H9 (cell line): ENCODE measurements around the gene FAM107A. TPM values are rescaled to one million over a fixed set of nuclear protein-coding genes. Genes with fewer than 3 reads are reported as not detected.
A peak's percentile ranks its signal among the peaks of the same experiment; 100 is the strongest.

Source experiments
- DNase-seq: peaks from one replicate; pipeline ENCODE4 v3.0.0-alpha.2; 2017
- H2AFZ ChIP-seq: one replicate; pipeline ENCODE4 v1.6.1; 2013; ENCODE audit warnings: mild to moderate bottlenecking, low read length, control low read depth, moderate library complexity
- H2AK5ac ChIP-seq: 2 replicates; pipeline ENCODE4 v1.6.1; 2013; ENCODE audit warnings: low read length, control low read depth, mixed read lengths; ENCODE audit not compliant: insufficient read length
- H2BK120ac ChIP-seq: one replicate; pipeline ENCODE4 v1.6.1; 2013; ENCODE audit warnings: low read depth, mild to moderate bottlenecking, low read length, control low read depth, inconsistent platforms; ENCODE audit not compliant: poor library complexity, severe bottlenecking
- H2BK12ac ChIP-seq: 2 replicates; pipeline ENCODE4 v1.6.1; 2013; ENCODE audit warnings: low read length, control low read depth, mixed read lengths, low read depth; ENCODE audit not compliant: insufficient read length
- H2BK15ac ChIP-seq: 2 replicates; pipeline ENCODE4 v1.6.1; 2013; ENCODE audit warnings: low read depth, low read length, control low read depth
- H2BK20ac ChIP-seq: one replicate; pipeline ENCODE4 v1.6.1; 2013; ENCODE audit warnings: low read depth, mild to moderate bottlenecking, low read length, control low read depth, inconsistent platforms; ENCODE audit not compliant: poor library complexity, severe bottlenecking
- H2BK5ac ChIP-seq: 2 replicates; pipeline ENCODE4 v1.6.1; 2013; ENCODE audit warnings: low read length, control low read depth, mixed read lengths; ENCODE audit not compliant: insufficient read length
- H3K14ac ChIP-seq: 2 replicates; pipeline ENCODE4 v1.6.1; 2013; ENCODE audit warnings: low read length, control low read depth; ENCODE audit not compliant: insufficient read depth
- H3K18ac ChIP-seq: 2 replicates; pipeline ENCODE4 v1.6.1; 2013; ENCODE audit warnings: low read depth, mild to moderate bottlenecking, mixed read lengths, low read length, control low read depth; ENCODE audit not compliant: insufficient read length
- H3K23ac ChIP-seq: 2 replicates; pipeline ENCODE4 v1.6.1; 2013; ENCODE audit warnings: low read length, control low read depth, mixed read lengths, low read depth; ENCODE audit not compliant: insufficient read length
- H3K23me2 ChIP-seq: 2 replicates; pipeline ENCODE4 v1.6.1; 2013; ENCODE audit warnings: low read depth, mild to moderate bottlenecking, mixed read lengths, low read length, control low read depth; ENCODE audit not compliant: insufficient read length, poor library complexity, severe bottlenecking
- H3K27ac ChIP-seq: 2 replicates; pipeline ENCODE4 v1.5.1; 2013; ENCODE audit warnings: low read length, control low read depth, mixed read lengths, low read depth; ENCODE audit not compliant: insufficient read length
- H3K27me3 ChIP-seq: 2 replicates; pipeline ENCODE4 v1.6.1; 2013; ENCODE audit warnings: low read length, control low read depth, inconsistent platforms; ENCODE audit not compliant: insufficient read depth
- H3K4ac ChIP-seq: 2 replicates; pipeline ENCODE4 v1.6.1; 2013; ENCODE audit warnings: low read depth, mild to moderate bottlenecking, control low read depth, inconsistent platforms, low read length, moderate library complexity
- H3K4me1 ChIP-seq: 2 replicates; pipeline ENCODE4 v1.6.1; 2013; ENCODE audit warnings: low read length, control low read depth, inconsistent platforms; ENCODE audit not compliant: insufficient read depth
- H3K4me2 ChIP-seq: 2 replicates; pipeline ENCODE4 v1.6.1; 2013; ENCODE audit warnings: low read length, control low read depth, mixed read lengths; ENCODE audit not compliant: insufficient read length, insufficient read depth
- H3K56ac ChIP-seq: 2 replicates; pipeline ENCODE4 v1.6.1; 2013; ENCODE audit warnings: low read depth, mild to moderate bottlenecking, mixed read lengths, low read length, control low read depth; ENCODE audit not compliant: insufficient read length
- H3K79me1 ChIP-seq: 2 replicates; pipeline ENCODE4 v1.6.1; 2013; ENCODE audit warnings: low read depth, mild to moderate bottlenecking, moderate library complexity, low read length, control low read depth, inconsistent platforms; ENCODE audit not compliant: insufficient read depth, poor library complexity, severe bottlenecking
- H3K79me2 ChIP-seq: 2 replicates; pipeline ENCODE4 v1.6.1; 2013; ENCODE audit warnings: low read length, control low read depth, inconsistent platforms; ENCODE audit not compliant: insufficient read depth
- H3K9ac ChIP-seq: 2 replicates; pipeline ENCODE4 v1.6.1; 2013; ENCODE audit warnings: low read length, control low read depth, mixed read lengths; ENCODE audit not compliant: insufficient read length; ENCODE audit errors: extremely low read depth
- H3K9me3 ChIP-seq: one replicate; pipeline ENCODE4 v1.6.1; 2013; ENCODE audit warnings: low read depth, low read length, inconsistent platforms; ENCODE audit not compliant: control insufficient read depth
- H3T11ph ChIP-seq: one replicate; pipeline ENCODE4 v1.6.1; 2013; ENCODE audit warnings: mild to moderate bottlenecking, low read length, control low read depth, inconsistent platforms
- H4K20me1 ChIP-seq: one replicate; pipeline ENCODE4 v1.6.1; 2013; ENCODE audit not compliant: control insufficient read depth, insufficient read length, insufficient read depth
- H4K5ac ChIP-seq: 2 replicates; pipeline ENCODE4 v1.6.1; 2013; ENCODE audit warnings: low read depth, mild to moderate bottlenecking, mixed read lengths, low read length, control low read depth; ENCODE audit not compliant: insufficient read length
- H4K8ac ChIP-seq: replicated peaks from 2 replicates; pipeline ENCODE4 v1.6.1; 2013; ENCODE audit warnings: low read length, control low read depth, mixed read lengths, low read depth; ENCODE audit not compliant: insufficient read length
- H4K91ac ChIP-seq: 2 replicates; pipeline ENCODE4 v1.6.1; 2013; ENCODE audit warnings: low read depth, mild to moderate bottlenecking, moderate library complexity, mixed read lengths, low read length, control low read depth; ENCODE audit not compliant: insufficient read length
- H3K27ac Mint-ChIP-seq, 3 experiments: 2 replicates in 2 of 3; 3 replicates in 1 of 3; pipeline ENCODE4 v1.8.0; 2020 to 2021; ENCODE audit warnings: mixed read lengths in 3 of 3, mild to moderate bottlenecking in 1 of 3, moderate library complexity in 1 of 3
- H3K27me3 Mint-ChIP-seq: 2 replicates; pipeline ENCODE4 v1.8.0; 2021; ENCODE audit warnings: low read depth, mild to moderate bottlenecking, moderate library complexity, mixed read lengths
- H3K36me3 Mint-ChIP-seq, 3 experiments: 2 replicates in 2 of 3; 3 replicates in 1 of 3; pipeline ENCODE4 v1.8.0; 2020 to 2021; ENCODE audit warnings: low read depth in 3 of 3, mixed read lengths in 3 of 3; ENCODE audit not compliant: insufficient read depth in 1 of 3
- H3K4me1 Mint-ChIP-seq, 2 experiments: 2 replicates each; pipeline ENCODE4 v1.8.0; 2020; ENCODE audit warnings: mixed read lengths in 2 of 2
- H3K4me3 Mint-ChIP-seq, 2 experiments: 2 replicates in 1 of 2; 3 replicates in 1 of 2; pipeline ENCODE4 v1.8.0; 2020 to 2021; ENCODE audit warnings: mild to moderate bottlenecking in 2 of 2, mixed read lengths in 2 of 2, moderate library complexity in 1 of 2
- H3K9me3 Mint-ChIP-seq, 2 experiments: 2 replicates in 1 of 2; 3 replicates in 1 of 2; pipeline ENCODE4 v1.8.0; 2020; ENCODE audit warnings: mild to moderate bottlenecking in 2 of 2, mixed read lengths in 2 of 2, moderate library complexity in 1 of 2
- CTCF ChIP-seq: fragments of 200-600 bp; sonication (generic); conservative IDR thresholded peaks from 3 replicates; pipeline ENCODE4 v1.8.0; 2021; ENCODE audit warnings: antibody characterized with exemption, mild to moderate bottlenecking
- WGBS: extraction: QIAGEN DNeasy Blood & Tissue Kit; methylation state at CpG from one replicate; pipeline ENCODE4 v1.1.7; 2013; ENCODE audit warnings: missing lambda C conversion rate, low lambda C conversion rate, mixed read lengths; ENCODE audit not compliant: insufficient read length; ENCODE audit errors: extremely low coverage; 5-methylcytosine and 5-hydroxymethylcytosine counted together
- total RNA-seq: library from RNA; stranded (reverse); gene quantifications from 2 replicates; pipeline ENCODE4 v1.2.1, GENCODE V29; 2021

The FAM107A gene
- total RNA-seq, 1 experiment from 2014 or later, result 0.11 TPM

DNA sequence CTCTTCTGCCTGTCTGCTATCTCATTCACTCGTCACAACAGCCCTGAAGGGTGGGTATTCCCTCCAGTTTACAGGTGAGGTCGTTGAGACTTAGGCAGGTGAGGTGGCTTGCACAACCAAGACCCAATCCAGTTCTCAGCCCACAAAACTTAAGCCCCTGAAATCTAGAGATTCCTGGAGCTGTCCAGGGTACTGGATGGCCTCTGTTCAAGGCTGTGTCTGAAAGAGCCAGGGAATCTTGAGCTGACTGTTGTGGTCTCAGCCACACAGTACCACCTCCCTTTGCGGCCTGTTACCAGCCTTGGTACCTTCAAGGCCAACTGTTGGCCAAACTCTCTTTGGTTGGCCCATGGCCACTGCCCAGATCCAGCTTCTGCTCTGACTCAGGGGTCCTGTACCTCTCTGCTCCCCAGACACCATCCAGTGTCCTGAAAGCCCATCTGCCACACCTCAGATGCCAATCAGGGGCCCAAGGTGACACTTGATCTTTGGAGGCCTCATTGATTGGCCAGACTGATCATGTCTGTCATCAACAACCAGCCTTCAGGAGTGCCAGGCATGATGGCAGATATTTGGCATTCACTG is 10.9 kb upstream of the FAM107A start:
- H3K4me1 Mint-ChIP-seq, result peaks cover 31 to 34% of the 10 kb centered on the region in 2 experiments
- Histone ChIP-seq H3K79me2 (no peaks in the 10 kb centered on the region), H3K79me1 (no peaks in the 10 kb centered on the region), H2BK5ac (no peak overlapping the region), H3T11ph (no peak overlapping the region), H4K20me1 (no peaks in the 10 kb centered on the region), H3K14ac (no peak overlapping the region), H3K27ac (no peak overlapping the region), H3K9me3 (no peaks in the 10 kb centered on the region), H3K4me2 (no peak overlapping the region), H3K4me1 (no peaks in the 10 kb centered on the region), H3K18ac (no peak overlapping the region), H3K56ac (no peak overlapping the region), H2AFZ (no peak overlapping the region), H2BK20ac (no peak overlapping the region), H3K4ac (no peak overlapping the region), H3K23me2 (no peaks in the 10 kb centered on the region), H3K23ac (no peak overlapping the region), H4K5ac (no peak overlapping the region), H2BK12ac (no peak overlapping the region), H4K91ac (no peak overlapping the region), H3K9ac (no peak overlapping the region), H2BK120ac (no peak overlapping the region), H2AK5ac (no peak overlapping the region), H2BK15ac (no peak overlapping the region), H3K27me3 (peaks cover 16% of the 10 kb centered on the region; the same call in 1 of the 2 replicates), H4K8ac (no peak overlapping the region)
- DNase-seq, result peak; percentile 64
- WGBS, result no CpG with 5 or more reads among the region's 3 CpGs
- H3K9me3 Mint-ChIP-seq, result peaks cover 0 to 4% of the 10 kb centered on the region in 2 experiments; a peak in 1 of 5 replicates
- H3K27me3 Mint-ChIP-seq, result peaks cover 76% of the 10 kb centered on the region
- TF ChIP-seq CTCF, result no peak
- H3K27ac Mint-ChIP-seq, result no peak overlapping the region
- H3K36me3 Mint-ChIP-seq, result no peaks in the 10 kb centered on the region
- no peak overlapping the region for H3K4me3 Mint-ChIP-seq
